ENCODE measurements around the gene ASB7.
A peak's percentile ranks its signal among the peaks of the same experiment; 100 is the strongest.

ASB7 gene

DNA sequence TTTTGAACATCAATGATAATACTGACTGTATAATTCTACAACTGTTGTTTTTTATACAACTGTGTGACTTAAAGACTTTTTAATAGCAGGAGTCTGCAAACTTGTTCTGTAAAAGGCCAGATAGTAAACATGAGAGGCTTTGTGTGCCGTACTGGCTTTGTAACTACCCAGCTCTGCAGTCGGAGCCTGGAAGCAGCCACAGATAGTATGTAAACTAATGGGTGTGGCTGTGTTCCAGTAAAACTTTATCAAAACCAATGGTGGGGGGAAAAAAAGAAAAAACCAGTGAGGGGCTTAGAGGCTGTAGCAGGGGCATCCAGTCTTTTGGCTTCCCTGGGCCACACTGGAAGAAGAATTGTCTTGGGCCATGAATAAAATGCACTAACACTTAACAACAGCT is 11.9 kb downstream of the ASB7 start:
- no peak for TF ChIP-seq POLR2A (IDR thresholded peaks at IDR 0.05; ENCODE audit: low read depth, low read length)
- DNase-seq (ENCODE audit: insufficient read length, low spot score) (no peak), FAIRE-seq (no peak)

DNA sequence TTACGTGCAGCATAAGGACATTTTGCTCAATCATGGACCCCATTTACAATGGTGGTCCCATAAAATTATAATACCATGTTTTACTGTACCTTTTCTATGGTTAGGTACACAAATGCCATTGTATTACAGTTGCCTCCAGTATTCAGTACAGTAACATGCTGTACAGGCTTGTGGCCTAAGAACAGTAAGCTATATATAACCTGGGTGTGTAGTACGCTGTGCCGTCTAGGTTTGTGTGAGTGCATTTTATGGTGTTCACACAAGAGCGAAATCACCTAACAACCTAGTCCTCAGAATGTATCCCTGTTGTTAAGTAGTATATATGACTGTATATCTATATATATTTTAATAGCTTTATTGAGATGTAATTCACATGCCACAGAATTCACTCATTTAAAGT is 12.5 kb downstream of the ASB7 start:
- TF ChIP-seq POLR2A (IDR thresholded peaks at IDR 0.05; ENCODE audit: low read depth, low read length): no peak
- FAIRE-seq (no peak), DNase-seq (ENCODE audit: insufficient read length, low spot score) (no peak)

DNA sequence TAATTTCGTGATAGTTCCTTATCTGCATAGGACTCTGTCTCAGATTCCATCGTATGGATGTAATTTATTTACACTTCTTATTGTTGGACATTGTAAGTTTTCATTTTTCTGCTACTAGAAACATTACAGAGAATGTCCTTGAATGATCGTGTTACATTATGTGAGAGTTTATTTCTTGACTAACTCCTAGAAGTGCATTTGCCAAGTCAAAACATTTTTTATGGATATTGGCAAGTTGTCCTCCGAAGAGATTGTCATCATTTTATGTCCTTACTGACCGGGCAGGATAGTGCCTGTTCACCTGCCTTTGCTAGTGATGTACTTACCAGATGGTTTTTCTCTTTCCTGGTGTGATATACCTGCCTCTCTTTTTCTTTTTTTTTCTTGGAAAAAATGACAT is 13.4 kb downstream of the ASB7 start:
- TF ChIP-seq POLR2A (IDR thresholded peaks at IDR 0.05; ENCODE audit: low read depth, low read length): no peak
- FAIRE-seq (no peak), DNase-seq (ENCODE audit: insufficient read length, low spot score) (no peak)

DNA sequence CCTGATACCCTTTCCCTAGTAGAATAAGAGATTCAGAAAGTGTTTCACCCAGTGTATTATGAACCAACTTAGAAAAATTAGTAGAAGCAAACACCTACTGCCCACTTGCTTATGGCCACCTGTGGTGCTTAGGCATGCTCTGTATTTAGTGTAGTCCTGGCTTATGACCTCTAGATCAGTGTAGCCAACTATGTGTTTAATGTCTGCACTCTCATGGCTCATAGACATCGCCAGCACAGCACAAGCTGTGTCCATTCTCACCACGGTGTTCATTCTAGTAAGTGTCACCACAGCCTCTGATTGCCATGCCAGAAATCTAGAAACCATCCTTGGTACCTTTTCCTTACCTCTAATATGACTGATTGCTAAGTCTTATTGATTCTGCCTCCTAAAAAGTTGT is 14.3 kb downstream of the ASB7 start:
- TF ChIP-seq POLR2A (IDR thresholded peaks at IDR 0.05; ENCODE audit: low read depth, low read length): no peak
- no peak for FAIRE-seq
- DNase-seq (ENCODE audit: insufficient read length, low spot score): no peak

DNA sequence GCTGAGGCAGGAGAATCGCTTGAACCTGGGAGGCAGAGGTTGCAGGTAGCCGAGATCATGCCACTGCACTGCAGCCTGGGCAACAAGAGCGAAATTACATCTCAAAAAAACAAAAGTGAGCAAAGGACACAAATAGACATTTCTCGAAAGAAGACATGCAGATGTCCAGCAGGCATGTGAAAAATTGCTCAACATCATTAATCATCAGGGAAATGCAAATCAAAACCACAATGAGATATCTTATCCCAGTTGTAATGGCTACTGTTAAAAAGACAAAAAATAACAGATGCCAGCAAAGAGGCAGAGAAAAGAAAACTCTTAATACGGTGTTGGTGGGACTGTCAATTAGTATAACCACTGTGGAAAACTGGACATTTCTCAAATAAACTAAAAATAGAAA is 20.9 kb downstream of the ASB7 start:
- DNase-seq (ENCODE audit: insufficient read length, low spot score) (no peak), FAIRE-seq (no peak)
- no peak for TF ChIP-seq POLR2A (IDR thresholded peaks at IDR 0.05; ENCODE audit: low read depth, low read length)

- DNase-seq (ENCODE audit: insufficient read length, low spot score) (peak; percentile 13), FAIRE-seq (peak; percentile 84)
- no peak for TF ChIP-seq POLR2A (IDR thresholded peaks at IDR 0.05; ENCODE audit: low read depth, low read length)
Measured at GRCh38 chr15:100627789-100628395, 25.5 kb downstream of the ASB7 start.

DNA sequence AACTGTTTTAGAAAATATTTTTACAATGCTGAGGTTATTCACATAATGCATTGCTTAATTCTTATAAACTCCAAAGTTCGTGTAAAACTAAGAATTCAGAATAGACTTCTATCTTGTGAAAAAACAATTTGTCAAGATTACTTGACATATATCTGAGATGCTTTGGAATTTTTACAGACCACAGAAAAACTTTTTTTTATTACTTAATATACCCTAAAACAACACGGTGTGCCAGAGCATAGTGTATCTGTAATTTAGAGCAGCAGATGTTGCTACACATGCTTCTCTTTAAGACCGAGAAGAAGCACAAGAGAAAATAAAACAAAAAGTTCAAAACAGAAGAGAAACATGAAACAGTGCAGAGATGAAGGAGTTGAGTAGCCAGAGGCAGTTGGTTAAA is 26.4 kb downstream of the ASB7 start:
- FAIRE-seq: no peak
- TF ChIP-seq POLR2A (IDR thresholded peaks at IDR 0.05; ENCODE audit: low read depth, low read length): no peak
- DNase-seq (ENCODE audit: insufficient read length, low spot score): no peak

DNA sequence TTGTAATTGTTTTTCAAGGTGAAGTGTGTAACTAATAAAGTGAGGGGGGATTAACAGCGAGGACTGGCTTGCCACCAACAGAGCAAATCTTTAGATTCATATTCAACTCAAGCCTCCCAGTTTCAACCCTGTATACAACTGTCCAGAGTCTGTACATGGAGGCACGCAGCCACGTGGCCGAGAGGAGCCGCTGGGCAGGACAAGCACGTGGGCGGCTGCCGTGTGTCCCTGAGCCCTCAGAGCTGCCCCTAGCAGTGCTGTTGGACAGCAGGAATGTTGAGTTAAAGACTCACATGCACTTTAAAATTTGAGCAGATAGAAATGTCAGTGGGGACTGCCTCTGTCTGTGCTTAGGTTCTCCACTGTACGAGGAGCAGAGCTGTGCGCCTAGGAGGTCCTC is 29.4 kb downstream of the ASB7 start:
- no peak for FAIRE-seq
- DNase-seq (ENCODE audit: insufficient read length, low spot score): no peak
- no peak for TF ChIP-seq POLR2A (IDR thresholded peaks at IDR 0.05; ENCODE audit: low read depth, low read length)

DNA sequence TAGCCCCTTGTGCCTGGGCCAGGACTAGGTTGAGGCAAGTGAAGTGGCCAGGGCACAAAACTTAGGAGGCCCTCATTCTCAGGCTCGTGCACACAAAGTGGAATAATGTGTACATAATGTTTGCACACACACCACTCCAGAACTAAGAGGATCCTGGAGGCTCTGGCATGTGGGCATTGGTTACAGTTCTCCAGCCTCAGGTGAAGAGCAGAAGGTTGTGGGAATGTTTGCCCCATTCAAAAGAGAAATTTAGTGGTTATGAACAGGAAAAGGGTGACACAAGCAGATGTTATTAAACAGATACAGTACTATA is 31.3 kb downstream of the ASB7 start:
- no peak for FAIRE-seq
- no peak for TF ChIP-seq POLR2A (IDR thresholded peaks at IDR 0.05; ENCODE audit: low read depth, low read length)
- DNase-seq (ENCODE audit: insufficient read length, low spot score): no peak

DNA sequence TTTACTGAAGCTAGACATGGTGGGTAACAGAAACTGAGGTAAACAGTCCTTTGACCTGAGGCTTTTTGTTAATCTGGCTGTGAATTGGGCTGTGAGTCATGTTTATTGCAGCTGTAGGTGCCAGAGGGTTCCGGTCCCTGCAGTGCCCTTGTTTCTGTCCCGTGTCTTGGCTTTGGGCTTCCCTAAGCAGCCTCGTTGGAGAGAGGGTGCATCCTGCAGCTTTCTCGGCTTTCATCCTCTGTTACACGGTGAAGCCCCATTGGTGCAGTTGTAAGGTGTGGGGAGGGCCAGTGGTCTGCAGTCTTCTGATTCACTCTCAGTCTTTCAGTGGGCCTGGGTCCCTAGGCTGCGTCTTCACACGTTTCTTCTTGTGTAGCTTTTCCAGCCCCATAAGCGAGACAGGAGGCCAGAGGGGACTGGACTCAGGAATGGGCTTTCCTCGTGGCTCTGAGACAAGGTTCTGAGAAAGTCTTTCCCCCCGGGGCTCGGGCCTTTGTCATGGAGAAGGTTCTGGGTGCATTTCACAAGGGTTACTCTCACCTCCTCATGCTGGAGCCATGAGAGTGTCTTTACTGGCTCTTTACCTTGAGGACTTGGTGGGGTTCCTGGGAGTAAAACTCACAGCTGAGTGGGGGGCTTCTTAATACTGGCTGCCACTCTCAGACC is 33.1 kb downstream of the ASB7 start:
- no peak for TF ChIP-seq POLR2A (IDR thresholded peaks at IDR 0.05; ENCODE audit: low read depth, low read length)
- FAIRE-seq (no peak), DNase-seq (ENCODE audit: insufficient read length, low spot score) (no peak)

DNA sequence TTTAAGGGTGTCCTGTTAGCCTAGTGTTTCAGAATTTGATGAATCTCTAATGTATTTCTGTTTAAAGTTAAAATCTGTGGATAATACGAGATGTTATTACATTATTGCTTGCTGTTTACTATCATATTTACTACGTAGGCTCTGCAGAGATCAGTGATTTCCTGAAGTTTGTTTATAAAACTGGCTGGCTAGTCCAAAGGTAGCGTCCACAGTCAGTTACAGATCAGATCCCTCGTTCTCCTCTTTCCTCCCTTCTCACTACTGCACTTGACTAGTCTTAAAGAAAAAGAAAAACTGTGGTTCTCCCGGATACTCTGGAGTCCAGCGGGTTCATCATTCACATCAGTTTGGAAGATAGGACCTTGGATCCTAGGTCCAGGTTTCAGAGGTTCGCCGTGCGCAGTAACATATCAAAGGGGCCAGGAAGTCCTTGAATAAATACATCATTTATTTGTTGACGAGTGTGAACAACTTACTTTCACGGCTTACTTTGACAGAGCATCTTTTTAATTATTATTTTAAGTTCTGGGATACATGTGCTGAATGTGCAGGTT is 35.9 kb downstream of the ASB7 start:
- FAIRE-seq (no peak), DNase-seq (ENCODE audit: insufficient read length, low spot score) (no peak)
- no peak for TF ChIP-seq POLR2A (IDR thresholded peaks at IDR 0.05; ENCODE audit: low read depth, low read length)

DNA sequence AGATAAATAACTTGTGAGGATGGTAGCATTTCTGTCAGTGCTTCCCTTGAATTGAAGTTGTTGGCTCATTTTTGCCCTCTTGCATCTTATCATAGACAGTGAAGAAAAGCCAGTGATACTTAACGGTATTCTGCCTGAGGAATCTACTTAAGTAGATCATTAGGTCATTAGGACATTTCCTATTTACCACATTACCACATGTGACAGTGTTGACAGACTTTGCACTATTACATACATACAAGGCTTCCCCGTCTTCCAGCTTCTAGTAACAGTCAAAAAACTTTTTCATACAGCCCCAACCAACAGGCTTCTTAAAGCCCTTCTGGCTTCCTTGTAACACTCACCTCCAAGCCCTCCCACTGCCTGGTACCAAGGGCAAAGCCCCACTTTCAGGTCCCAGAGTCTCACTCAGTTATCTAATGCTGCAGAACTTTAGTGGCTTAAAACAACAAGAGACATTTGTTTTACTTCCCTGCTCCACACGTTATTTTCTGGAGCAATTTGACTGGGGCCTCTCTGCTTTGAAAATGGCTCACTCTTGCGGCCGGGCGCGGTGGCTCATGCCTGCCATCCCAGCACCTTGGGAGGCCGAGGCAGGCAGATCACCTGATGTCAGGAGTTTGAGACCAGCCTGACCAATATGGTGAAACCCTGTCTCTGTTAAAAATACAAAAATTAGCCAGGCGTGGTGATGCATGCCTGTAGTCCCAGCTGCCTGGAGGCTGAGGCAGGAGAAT is 40.0 kb downstream of the ASB7 start:
- DNase-seq (ENCODE audit: insufficient read length, low spot score) (no peak), FAIRE-seq (no peak)
- no peak for TF ChIP-seq POLR2A (IDR thresholded peaks at IDR 0.05; ENCODE audit: low read depth, low read length)

DNA sequence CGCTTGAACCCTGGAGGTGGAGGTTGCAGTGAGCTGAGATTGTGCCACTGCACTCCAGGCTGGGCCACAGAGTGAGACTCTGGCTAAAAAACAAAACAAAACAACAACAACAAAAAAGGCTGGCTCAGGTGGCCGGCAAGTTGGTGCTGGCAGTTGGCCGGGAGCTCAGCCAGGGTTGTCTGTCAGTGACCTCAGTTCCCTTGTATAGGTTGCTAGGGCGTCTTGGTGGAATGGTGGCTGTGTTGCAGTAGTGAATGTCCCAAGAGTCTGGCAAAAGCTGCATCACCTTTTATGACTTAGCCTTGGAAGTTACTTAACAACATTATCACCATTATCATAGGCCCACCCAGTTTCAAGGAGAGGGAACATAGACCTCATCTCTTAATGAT is 40.6 kb downstream of the ASB7 start:
- FAIRE-seq (no peak), DNase-seq (ENCODE audit: insufficient read length, low spot score) (no peak)
- no peak for TF ChIP-seq POLR2A (IDR thresholded peaks at IDR 0.05; ENCODE audit: low read depth, low read length)

DNA sequence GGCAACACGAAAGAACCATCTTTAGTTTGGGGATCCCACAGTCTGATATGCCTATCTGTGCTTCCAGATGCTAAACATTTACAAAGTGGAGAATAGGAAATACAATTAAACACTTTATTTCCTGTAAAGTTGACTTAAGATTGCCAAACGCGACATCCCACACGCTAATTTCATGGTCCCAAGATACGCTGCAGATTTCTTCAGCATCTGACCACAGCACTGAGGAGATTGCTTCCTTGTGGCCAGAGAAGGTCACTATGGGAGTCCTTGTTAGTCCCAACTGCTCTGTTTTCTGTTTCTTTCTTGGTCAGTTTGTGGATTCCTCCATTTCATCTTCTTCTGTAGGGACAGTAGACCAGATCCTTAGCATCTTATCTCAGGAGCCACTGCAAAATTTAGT is 43.3 kb downstream of the ASB7 start:
- FAIRE-seq (no peak), DNase-seq (ENCODE audit: insufficient read length, low spot score) (no peak)
- TF ChIP-seq POLR2A (IDR thresholded peaks at IDR 0.05; ENCODE audit: low read depth, low read length): no peak

DNA sequence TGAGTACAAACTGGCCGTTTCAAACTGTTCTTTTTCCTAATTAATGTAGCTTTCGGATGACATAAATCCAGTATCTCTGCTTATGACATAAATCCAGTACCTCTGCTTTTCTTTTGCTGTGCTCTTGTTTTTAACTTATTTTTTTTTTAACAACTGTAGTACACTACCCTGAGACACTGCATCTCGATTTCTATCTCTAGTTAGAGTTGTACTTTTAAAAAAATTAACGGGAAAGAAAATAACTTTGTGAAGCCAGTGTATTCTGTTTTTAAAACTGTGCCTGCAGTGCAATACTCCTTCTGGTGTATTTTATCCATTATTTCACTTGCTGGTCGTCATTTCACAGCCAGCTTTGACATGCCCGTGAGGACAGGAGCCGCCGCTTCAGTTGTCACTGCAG is 46.6 kb downstream of the ASB7 start:
- no peak for TF ChIP-seq POLR2A (IDR thresholded peaks at IDR 0.05; ENCODE audit: low read depth, low read length)
- no peak for DNase-seq (ENCODE audit: insufficient read length, low spot score)
- no peak for FAIRE-seq

All from H54 (cell line).